DND-41 (cell line): ENCODE data around the gene MYRIP.

Source experiments
- CTCF ChIP-seq: IDR thresholded peaks from 2 replicates; pipeline ENCODE4 v1.5.1; 2012; ENCODE audit warnings: borderline replicate concordance, low read length, moderate library complexity, mild to moderate bottlenecking; ENCODE audit not compliant: poor library complexity, severe bottlenecking; ENCODE audit errors: extremely low read depth
- EZH2 ChIP-seq: IDR thresholded peaks from 3 replicates; pipeline ENCODE4 v1.6.1; 2012; ENCODE audit warnings: borderline replicate concordance, low read depth, mild to moderate bottlenecking, moderate library complexity, low read length, inconsistent platforms; ENCODE audit not compliant: severe bottlenecking

DNA sequence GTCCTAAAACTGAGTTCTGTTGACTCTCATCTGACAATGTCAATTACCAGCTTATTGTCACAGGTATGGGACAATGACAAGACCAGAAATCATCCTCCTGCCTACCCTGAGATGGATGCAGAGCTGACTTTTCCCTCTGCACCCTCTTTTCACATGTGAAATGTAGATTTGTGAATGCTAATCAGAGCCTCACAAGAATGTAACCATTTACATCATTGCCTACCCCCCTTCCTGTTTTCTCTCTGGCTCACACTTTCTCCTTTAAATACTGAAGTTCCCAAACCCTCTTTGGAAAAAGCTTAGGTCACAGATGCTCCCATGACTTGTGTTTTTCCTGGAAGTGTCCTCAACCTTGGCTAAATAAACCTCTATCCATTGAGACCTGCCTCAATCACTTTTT lies 228.2 kb downstream of the MYRIP start:
- no peak for TF ChIP-seq EZH2
- TF ChIP-seq CTCF = no peak
